HG03139 (cell line): Measurements from ENCODE around the gene DENND1A.
"Not testable (repeated sequence)": the region's sequence is repeated elsewhere in the genome, so short reads cannot be mapped to it uniquely, and the experiment has no call there.

Experiments used
- ATAC-seq: cut with Tn5 transposase; IDR thresholded peaks from one replicate; pipeline ENCODE4 v1.9.1; 2021; ENCODE audit not compliant: unreplicated experiment

Gene DENND1A

GRCh38 chr9:123447934-123448646, 481.8 kb downstream of the DENND1A start:
- ATAC-seq = no peak

- no peak for ATAC-seq
These were observed 483.8 kb downstream of the DENND1A start for GRCh38 chr9:123445981-123446610.

- ATAC-seq = no peak
These were observed 484.8 kb downstream of the DENND1A start for GRCh38 chr9:123445116-123445515.

GRCh38 chr9:123441769-123442168, 488.2 kb downstream of the DENND1A start:
- ATAC-seq = no peak

- ATAC-seq = no peak
These were observed 489.7 kb downstream of the DENND1A start for GRCh38 chr9:123440256-123440655.

- no peak for ATAC-seq
These were observed 491.1 kb downstream of the DENND1A start for GRCh38 chr9:123438821-123439220.

GRCh38 chr9:123438321-123438720, 491.6 kb downstream of the DENND1A start:
- no peak for ATAC-seq

- no peak for ATAC-seq
These were observed 492.7 kb downstream of the DENND1A start for GRCh38 chr9:123437201-123437600.

- no peak for ATAC-seq
These were observed 494.5 kb downstream of the DENND1A start for GRCh38 chr9:123435471-123435870.

GRCh38 chr9:123434619-123435240, 495.2 kb downstream of the DENND1A start:
- ATAC-seq = no peak

- ATAC-seq = no peak
These were observed 497.3 kb downstream of the DENND1A start for GRCh38 chr9:123432331-123433236.

- no peak for ATAC-seq
These were observed 498.3 kb downstream of the DENND1A start for GRCh38 chr9:123431581-123431980.

GRCh38 chr9:123428450-123428849, 501.5 kb downstream of the DENND1A start:
- ATAC-seq = not testable (repeated sequence)

GRCh38 chr9:123426406-123426805, 503.5 kb downstream of the DENND1A start:
- ATAC-seq = peak; percentile 83

GRCh38 chr9:123425836-123426365, 504.0 kb downstream of the DENND1A start:
- no peak for ATAC-seq

GRCh38 chr9:123425261-123425821, 504.6 kb downstream of the DENND1A start:
- ATAC-seq = no peak

- ATAC-seq = no peak
These were observed 505.2 kb downstream of the DENND1A start for GRCh38 chr9:123424552-123425225.

GRCh38 chr9:123424131-123424530, 505.8 kb downstream of the DENND1A start:
- no peak for ATAC-seq

GRCh38 chr9:123423311-123423640, 506.6 kb downstream of the DENND1A start:
- no peak for ATAC-seq

- ATAC-seq = no peak
These were observed 507.2 kb downstream of the DENND1A start for GRCh38 chr9:123422635-123423310.
